GM12891 (cell line): Measurements from ENCODE around the gene CACNB4.

Experiments used
- POLR2AphosphoS5 ChIP-seq: IDR thresholded peaks from 2 replicates; pipeline ENCODE4 v1.6.1; 2011; ENCODE audit warnings: low read depth, low read length, control low read depth
- TAF1 ChIP-seq: IDR thresholded peaks from 2 replicates; pipeline ENCODE4 v1.6.1; 2011; ENCODE audit warnings: low read depth, low read length, control low read depth

GRCh38 chr2:151928380-151928779, 170.5 kb downstream of the CACNB4 start:
- no peak for TF ChIP-seq POLR2AphosphoS5
- no peak for TF ChIP-seq TAF1
